ACC112 (cell line): ENCODE measurements around the gene TAS2R40.

Experiments
- H2AFZ ChIP-seq: fragments of 200-600 bp; sonication (generic); one replicate; pipeline ENCODE4 v1.6.0; 2017; ENCODE audit warnings: antibody characterized with exemption, low read length; ENCODE audit not compliant: unreplicated experiment
- H3K27ac ChIP-seq: fragments of 200-600 bp; sonication (generic); 2 replicates; pipeline ENCODE4 v1.5.1; 2014; ENCODE audit warnings: low read depth, mild to moderate bottlenecking, antibody characterized with exemption, low read length, moderate library complexity
- H3K27me3 ChIP-seq: fragments of 200-600 bp; sonication (generic); 2 replicates; pipeline ENCODE4 v1.6.1; 2014; ENCODE audit warnings: mild to moderate bottlenecking, antibody characterized with exemption, low read length, moderate library complexity, mixed read lengths; ENCODE audit not compliant: insufficient read depth
- H3K36me3 ChIP-seq: fragments of 200-600 bp; sonication (generic); 2 replicates; pipeline ENCODE4 v1.6.1; 2016; ENCODE audit warnings: mild to moderate bottlenecking, antibody characterized with exemption, low read length, moderate library complexity, mixed read lengths; ENCODE audit not compliant: insufficient read depth
- H3K4me1 ChIP-seq: fragments of 200-600 bp; sonication (generic); one replicate; pipeline ENCODE4 v1.6.1; 2016; ENCODE audit warnings: low read length, mixed read lengths; ENCODE audit not compliant: insufficient read depth, unreplicated experiment, control insufficient read depth
- H3K4me3 ChIP-seq: fragments of 200-600 bp; sonication (generic); 2 replicates; pipeline ENCODE4 v1.5.1; 2014; ENCODE audit warnings: mild to moderate bottlenecking, low read depth, low read length
- H3K79me2 ChIP-seq: fragments of 200-600 bp; sonication (generic); one replicate; pipeline ENCODE4 v1.6.0; 2016; ENCODE audit warnings: low read length; ENCODE audit not compliant: control insufficient read depth, unreplicated experiment, insufficient read depth

The TAS2R40 gene

GRCh38 chr7:143250199-143250598 is 28.4 kb downstream of the TAS2R40 start:
- Histone ChIP-seq H3K4me3 (no peak overlapping the region), H3K36me3 (no peaks in the 10 kb centered on the region), H3K79me2 (no peaks in the 10 kb centered on the region), H2AFZ (no peak overlapping the region), H3K4me1 (peaks cover 3% of the 10 kb centered on the region), H3K27me3 (no peaks in the 10 kb centered on the region), H3K27ac (no peak overlapping the region)

- Histone ChIP-seq H3K4me1 (no peaks in the 10 kb centered on the region), H3K36me3 (no peaks in the 10 kb centered on the region), H3K27ac (no peak overlapping the region), H3K4me3 (no peak overlapping the region), H2AFZ (no peak overlapping the region), H3K79me2 (no peaks in the 10 kb centered on the region), H3K27me3 (no peaks in the 10 kb centered on the region)
Observed at GRCh38 chr7:143250822-143251221, 29.0 kb downstream of the TAS2R40 start.

- Histone ChIP-seq H3K27me3 (no peaks in the 10 kb centered on the region), H3K27ac (no peak overlapping the region), H3K4me3 (no peak overlapping the region), H3K79me2 (no peaks in the 10 kb centered on the region), H2AFZ (no peak overlapping the region), H3K36me3 (no peaks in the 10 kb centered on the region), H3K4me1 (no peaks in the 10 kb centered on the region)
Observed at GRCh38 chr7:143252006-143252405, 30.2 kb downstream of the TAS2R40 start.

GRCh38 chr7:143255564-143255963 is 33.7 kb downstream of the TAS2R40 start:
- Histone ChIP-seq H3K4me3 (no peak overlapping the region), H2AFZ (no peak overlapping the region), H3K27ac (no peak overlapping the region), H3K4me1 (peaks cover 4% of the 10 kb centered on the region), H3K27me3 (no peaks in the 10 kb centered on the region), H3K36me3 (no peaks in the 10 kb centered on the region), H3K79me2 (no peaks in the 10 kb centered on the region)

- Histone ChIP-seq H3K27me3 (no peaks in the 10 kb centered on the region), H3K36me3 (no peaks in the 10 kb centered on the region), H2AFZ (no peak overlapping the region), H3K27ac (no peak overlapping the region), H3K4me3 (no peak overlapping the region), H3K4me1 (peaks cover 4% of the 10 kb centered on the region), H3K79me2 (no peaks in the 10 kb centered on the region)
Observed at GRCh38 chr7:143256325-143256724, 34.5 kb downstream of the TAS2R40 start.

- H3K4me3 ChIP-seq = no peak overlapping the region
- H3K27me3 ChIP-seq = no peaks in the 10 kb centered on the region
- no peaks in the 10 kb centered on the region for H3K36me3 ChIP-seq
- H3K4me1 ChIP-seq = peaks cover 4% of the 10 kb centered on the region
- no peaks in the 10 kb centered on the region for H3K79me2 ChIP-seq
- no peak overlapping the region for H3K27ac ChIP-seq
- H2AFZ ChIP-seq = no peak overlapping the region
Observed at GRCh38 chr7:143256932-143257331, 35.1 kb downstream of the TAS2R40 start.

- H3K27ac ChIP-seq = no peak overlapping the region
- H3K4me1 ChIP-seq = peaks cover 4% of the 10 kb centered on the region
- no peaks in the 10 kb centered on the region for H3K36me3 ChIP-seq
- no peak overlapping the region for H2AFZ ChIP-seq
- no peaks in the 10 kb centered on the region for H3K27me3 ChIP-seq
- no peaks in the 10 kb centered on the region for H3K79me2 ChIP-seq
- no peak overlapping the region for H3K4me3 ChIP-seq
Observed at GRCh38 chr7:143257501-143257900, 35.7 kb downstream of the TAS2R40 start.

GRCh38 chr7:143258831-143259230 is 37.0 kb downstream of the TAS2R40 start:
- H3K27ac ChIP-seq = no peak overlapping the region
- peaks cover 4% of the 10 kb centered on the region for H3K4me1 ChIP-seq
- peak overlapping the region; percentile 74 for H2AFZ ChIP-seq
- no peaks in the 10 kb centered on the region for H3K36me3 ChIP-seq
- H3K79me2 ChIP-seq = peaks cover 5% of the 10 kb centered on the region
- no peaks in the 10 kb centered on the region for H3K27me3 ChIP-seq
- H3K4me3 ChIP-seq = no peak overlapping the region

- no peak overlapping the region for H3K4me3 ChIP-seq
- no peaks in the 10 kb centered on the region for H3K27me3 ChIP-seq
- H2AFZ ChIP-seq = no peak overlapping the region
- H3K27ac ChIP-seq = no peak overlapping the region
- peaks cover 14% of the 10 kb centered on the region for H3K79me2 ChIP-seq
- H3K4me1 ChIP-seq = peaks cover 7% of the 10 kb centered on the region
- H3K36me3 ChIP-seq = no peaks in the 10 kb centered on the region
Observed at GRCh38 chr7:143259765-143260164, 37.9 kb downstream of the TAS2R40 start.

- Histone ChIP-seq H2AFZ (no peak overlapping the region), H3K27ac (no peak overlapping the region), H3K4me1 (peaks cover 15% of the 10 kb centered on the region), H3K79me2 (peaks cover 14% of the 10 kb centered on the region), H3K36me3 (peaks cover 3% of the 10 kb centered on the region; the same call in 1 of the 2 replicates), H3K4me3 (no peak overlapping the region), H3K27me3 (no peaks in the 10 kb centered on the region)
Observed at GRCh38 chr7:143261901-143262300, 40.1 kb downstream of the TAS2R40 start.

GRCh38 chr7:143263266-143264195 is 41.7 kb downstream of the TAS2R40 start, which contains the start of gene GSTK1:
TSS of gene GSTK1 (plus strand) at chr7:143263441. CDS start at chr7:143263514, 73 bp downstream.
- no peaks in the 10 kb centered on the region for H3K27me3 ChIP-seq
- H2AFZ ChIP-seq = peak within 1 kb of the TSS; percentile 99
- H3K36me3 ChIP-seq = peaks cover 3% of the 10 kb centered on the region; the same call in 1 of the 2 replicates
- peaks cover 14% of the 10 kb centered on the region for H3K79me2 ChIP-seq
- peak within 1 kb of the TSS; percentile 25; the same call in 1 of the 2 replicates for H3K27ac ChIP-seq
- H3K4me3 ChIP-seq = peak within 1 kb of the TSS; percentile 96
- H3K4me1 ChIP-seq = peaks cover 15% of the 10 kb centered on the region
